ENCODE measurements around the gene MRTFA. TPM values are rescaled to one million over a fixed set of nuclear protein-coding genes. Genes with fewer than 3 reads are reported as not detected.

The MRTFA gene
- total RNA-seq, 1 experiment from 2014 or later: 28.0 TPM

DNA sequence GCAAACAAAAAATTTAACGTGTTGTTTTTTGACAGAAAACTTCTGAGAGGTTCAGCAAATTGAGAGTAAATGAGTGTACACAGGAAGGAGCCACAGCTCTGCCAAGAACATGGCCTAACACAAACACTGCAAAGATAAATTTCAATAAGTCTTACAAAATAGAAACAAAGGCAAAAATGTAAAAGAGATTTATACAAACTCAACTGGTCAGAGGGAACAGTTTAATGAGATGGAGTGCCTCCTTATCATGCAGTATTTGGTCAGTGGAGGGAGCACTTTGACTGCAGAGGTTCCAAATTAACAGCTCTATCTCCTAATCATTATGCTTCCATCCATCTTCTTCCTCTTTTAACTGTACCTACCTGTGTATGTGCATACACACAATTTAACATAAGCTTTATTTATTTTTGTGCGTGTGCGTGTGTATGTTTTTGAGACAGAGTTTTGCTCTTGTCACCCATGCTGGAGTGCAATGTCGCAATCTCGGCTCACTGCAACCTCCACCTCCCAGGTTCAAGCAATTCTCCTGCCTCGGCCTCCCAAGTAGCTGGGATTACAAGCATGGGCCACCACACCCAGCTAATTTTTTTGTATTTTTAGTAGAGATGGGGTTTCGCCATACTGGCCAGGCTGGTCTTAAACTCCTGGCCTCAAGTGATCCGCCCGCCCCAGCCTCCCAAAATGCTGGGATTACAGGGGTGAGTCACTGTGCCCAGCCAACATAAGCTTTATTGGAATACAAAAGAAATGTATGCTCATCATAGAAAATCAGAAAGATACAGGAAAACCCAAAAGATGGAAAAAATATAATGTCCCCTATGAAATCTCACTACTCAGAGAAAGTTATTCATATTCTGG lies 111.9 kb downstream of the MRTFA start:
- H3K4me2 ChIP-seq (ENCODE audit: low read length): no peak overlapping the region; the same call in 1 of the 2 replicates
- no peak overlapping the region for H2AFZ ChIP-seq (ENCODE audit: low read depth, low read length, poor library complexity, severe bottlenecking)
- ChIA-PET RAD21 (ENCODE audit: low non-redundant PET in 1 of 2, low total read pairs in 2 of 2, uncharacterized antibody in 2 of 2, unreplicated experiment in 2 of 2) (interaction anchor here (0.6 to 0.9 kb wide), 3 partner anchors 112 to 122 kb away, joined by 3 read pairs; partner anchors contain the start of gene MRTFA (in 1 of the 2)), POLR2A (no interaction called here), CTCF (interaction anchor here (0.9 to 2.4 kb wide), 9 partner anchors 8 to 375 kb away, joined by 3 to 20 read pairs (median 5); no protein-coding TSS in a partner anchor)
- intact Hi-C loops (cut with micrococcal nuclease): loop anchor here (1.0 kb wide), 2 partner anchors 122 to 375 kb away; no protein-coding TSS in a partner anchor
- no peak for ATAC-seq
- H3K9me2 ChIP-seq (ENCODE audit: insufficient read depth): no peaks in the 10 kb centered on the region
- no peaks in the 10 kb centered on the region for H3K36me3 ChIP-seq (ENCODE audit: control insufficient read depth in 1 of 2, insufficient read depth in 2 of 2, low read length in 2 of 2)
- TF ChIP-seq, protein P1, sequence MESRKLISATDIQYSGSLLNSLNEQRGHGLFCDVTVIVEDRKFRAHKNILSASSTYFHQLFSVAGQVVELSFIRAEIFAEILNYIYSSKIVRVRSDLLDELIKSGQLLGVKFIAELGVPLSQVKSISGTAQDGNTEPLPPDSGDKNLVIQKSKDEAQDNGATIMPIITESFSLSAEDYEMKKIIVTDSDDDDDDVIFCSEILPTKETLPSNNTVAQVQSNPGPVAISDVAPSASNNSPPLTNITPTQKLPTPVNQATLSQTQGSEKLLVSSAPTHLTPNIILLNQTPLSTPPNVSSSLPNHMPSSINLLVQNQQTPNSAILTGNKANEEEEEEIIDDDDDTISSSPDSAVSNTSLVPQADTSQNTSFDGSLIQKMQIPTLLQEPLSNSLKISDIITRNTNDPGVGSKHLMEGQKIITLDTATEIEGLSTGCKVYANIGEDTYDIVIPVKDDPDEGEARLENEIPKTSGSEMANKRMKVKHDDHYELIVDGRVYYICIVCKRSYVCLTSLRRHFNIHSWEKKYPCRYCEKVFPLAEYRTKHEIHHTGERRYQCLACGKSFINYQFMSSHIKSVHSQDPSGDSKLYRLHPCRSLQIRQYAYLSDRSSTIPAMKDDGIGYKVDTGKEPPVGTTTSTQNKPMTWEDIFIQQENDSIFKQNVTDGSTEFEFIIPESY (IDR thresholded peaks at IDR 0.05; ENCODE audit: extremely low read depth, insufficient replicate concordance, low read length): no peak
- TF ChIP-seq, protein P2, sequence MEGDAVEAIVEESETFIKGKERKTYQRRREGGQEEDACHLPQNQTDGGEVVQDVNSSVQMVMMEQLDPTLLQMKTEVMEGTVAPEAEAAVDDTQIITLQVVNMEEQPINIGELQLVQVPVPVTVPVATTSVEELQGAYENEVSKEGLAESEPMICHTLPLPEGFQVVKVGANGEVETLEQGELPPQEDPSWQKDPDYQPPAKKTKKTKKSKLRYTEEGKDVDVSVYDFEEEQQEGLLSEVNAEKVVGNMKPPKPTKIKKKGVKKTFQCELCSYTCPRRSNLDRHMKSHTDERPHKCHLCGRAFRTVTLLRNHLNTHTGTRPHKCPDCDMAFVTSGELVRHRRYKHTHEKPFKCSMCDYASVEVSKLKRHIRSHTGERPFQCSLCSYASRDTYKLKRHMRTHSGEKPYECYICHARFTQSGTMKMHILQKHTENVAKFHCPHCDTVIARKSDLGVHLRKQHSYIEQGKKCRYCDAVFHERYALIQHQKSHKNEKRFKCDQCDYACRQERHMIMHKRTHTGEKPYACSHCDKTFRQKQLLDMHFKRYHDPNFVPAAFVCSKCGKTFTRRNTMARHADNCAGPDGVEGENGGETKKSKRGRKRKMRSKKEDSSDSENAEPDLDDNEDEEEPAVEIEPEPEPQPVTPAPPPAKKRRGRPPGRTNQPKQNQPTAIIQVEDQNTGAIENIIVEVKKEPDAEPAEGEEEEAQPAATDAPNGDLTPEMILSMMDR (IDR thresholded peaks at IDR 0.05 in 2 of 3, conservative IDR thresholded peaks at IDR 0.05 in 1 of 3; ENCODE audit: borderline replicate concordance in 1 of 3, insufficient read depth in 1 of 3, low read depth in 2 of 3, low read length in 2 of 3): peak; percentile 19 to 33 (median 20); a peak in 2 of 6 replicates
- TF ChIP-seq CEBPB (IDR thresholded peaks at IDR 0.05; ENCODE audit: low read depth): no peak
- TF ChIP-seq, protein P3, sequence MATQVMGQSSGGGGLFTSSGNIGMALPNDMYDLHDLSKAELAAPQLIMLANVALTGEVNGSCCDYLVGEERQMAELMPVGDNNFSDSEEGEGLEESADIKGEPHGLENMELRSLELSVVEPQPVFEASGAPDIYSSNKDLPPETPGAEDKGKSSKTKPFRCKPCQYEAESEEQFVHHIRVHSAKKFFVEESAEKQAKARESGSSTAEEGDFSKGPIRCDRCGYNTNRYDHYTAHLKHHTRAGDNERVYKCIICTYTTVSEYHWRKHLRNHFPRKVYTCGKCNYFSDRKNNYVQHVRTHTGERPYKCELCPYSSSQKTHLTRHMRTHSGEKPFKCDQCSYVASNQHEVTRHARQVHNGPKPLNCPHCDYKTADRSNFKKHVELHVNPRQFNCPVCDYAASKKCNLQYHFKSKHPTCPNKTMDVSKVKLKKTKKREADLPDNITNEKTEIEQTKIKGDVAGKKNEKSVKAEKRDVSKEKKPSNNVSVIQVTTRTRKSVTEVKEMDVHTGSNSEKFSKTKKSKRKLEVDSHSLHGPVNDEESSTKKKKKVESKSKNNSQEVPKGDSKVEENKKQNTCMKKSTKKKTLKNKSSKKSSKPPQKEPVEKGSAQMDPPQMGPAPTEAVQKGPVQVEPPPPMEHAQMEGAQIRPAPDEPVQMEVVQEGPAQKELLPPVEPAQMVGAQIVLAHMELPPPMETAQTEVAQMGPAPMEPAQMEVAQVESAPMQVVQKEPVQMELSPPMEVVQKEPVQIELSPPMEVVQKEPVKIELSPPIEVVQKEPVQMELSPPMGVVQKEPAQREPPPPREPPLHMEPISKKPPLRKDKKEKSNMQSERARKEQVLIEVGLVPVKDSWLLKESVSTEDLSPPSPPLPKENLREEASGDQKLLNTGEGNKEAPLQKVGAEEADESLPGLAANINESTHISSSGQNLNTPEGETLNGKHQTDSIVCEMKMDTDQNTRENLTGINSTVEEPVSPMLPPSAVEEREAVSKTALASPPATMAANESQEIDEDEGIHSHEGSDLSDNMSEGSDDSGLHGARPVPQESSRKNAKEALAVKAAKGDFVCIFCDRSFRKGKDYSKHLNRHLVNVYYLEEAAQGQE (IDR thresholded peaks at IDR 0.05; ENCODE audit: low read depth): no peak
- TF ChIP-seq YY1 (IDR thresholded peaks at IDR 0.05; ENCODE audit: extremely low read depth, insufficient replicate concordance, low read depth, low read length): no peak
- no peak for TF ChIP-seq EZH2phosphoT487 (IDR thresholded peaks at IDR 0.05; ENCODE audit: borderline replicate concordance)
- no peak for TF ChIP-seq EZH2 (IDR thresholded peaks at IDR 0.05)
- no peak for TF ChIP-seq FOSL1 (IDR thresholded peaks at IDR 0.05; ENCODE audit: low read depth)
- TF ChIP-seq ELF1 (IDR thresholded peaks at IDR 0.05; ENCODE audit: borderline replicate concordance, low read depth): no peak
- no peak for TF ChIP-seq ZNF274 (IDR thresholded peaks at IDR 0.05; ENCODE audit: low read depth, low read length)
- no peak for TF ChIP-seq ZFX (IDR thresholded peaks at IDR 0.05)
- TF ChIP-seq JUND (IDR thresholded peaks at IDR 0.05): no peak
- TF ChIP-seq SIN3A (IDR thresholded peaks at IDR 0.05; ENCODE audit: low read depth): no peak
- no peak for TF ChIP-seq POLR2AphosphoS5 (IDR thresholded peaks at IDR 0.05; ENCODE audit: low read depth, low read length)
- no peak for TF ChIP-seq CBX3 (IDR thresholded peaks at IDR 0.05; ENCODE audit: low read depth)
- peak; percentile 51 for TF ChIP-seq RAD21 (IDR thresholded peaks at IDR 0.05; ENCODE audit: low read depth)
- H3K27me3 ChIP-seq (ENCODE audit: insufficient read depth, low read length): no peaks in the 10 kb centered on the region
- H3K9me3 ChIP-seq (ENCODE audit: control insufficient read depth in 1 of 2, insufficient read depth in 1 of 2, low read depth in 1 of 2, low read length in 2 of 2): no peaks in the 10 kb centered on the region
- no peak overlapping the region for H3K9ac ChIP-seq (ENCODE audit: low read length)
- peaks cover 7% of the 10 kb centered on the region for H3K79me2 ChIP-seq (ENCODE audit: insufficient read depth, low read length)
- no peak overlapping the region for H3K27ac ChIP-seq (ENCODE audit: low read depth, low read length)
- BruUV-seq (replicated peaks): no TSS peak
- no peak overlapping the region for H3K4me3 ChIP-seq (replicated peaks in 1 of 2; ENCODE audit: low read depth in 1 of 2, low read length in 2 of 2)
- H4K20me1 ChIP-seq (ENCODE audit: insufficient read depth): no peaks in the 10 kb centered on the region
- no peak for DNase-seq (ENCODE audit: low read depth, low spot score)
- peaks cover 2 to 20% of the 10 kb centered on the region in 2 experiments; a peak in 2 of 4 replicates for H3K4me1 ChIP-seq (ENCODE audit: control insufficient read depth in 1 of 2, insufficient read depth in 2 of 2, low read length in 2 of 2)
